ENCODE data around the gene FANK1.
"Not testable (repeated sequence)": the region's sequence is repeated elsewhere in the genome, so short reads cannot be mapped to it uniquely, and the experiment has no call there.

FANK1 gene

GRCh38 chr10:125916977-125917376 lies 20.6 kb downstream of the FANK1 start:
- H3K4me3 ChIP-seq (ENCODE audit: low read depth, low read length): no peak overlapping the region
- H3K9ac ChIP-seq (ENCODE audit: low read depth, low read length): no peak overlapping the region
- no peaks in the 10 kb centered on the region for H3K36me3 ChIP-seq (ENCODE audit: control insufficient read depth, insufficient read depth, low read length)
- H3K4me1 ChIP-seq (ENCODE audit: control insufficient read depth, insufficient read depth, low read length): peaks cover 3% of the 10 kb centered on the region
- H3K27me3 ChIP-seq (ENCODE audit: control insufficient read depth, insufficient read depth, low read length): no peaks in the 10 kb centered on the region
- peaks cover 3% of the 10 kb centered on the region for H3K9me3 ChIP-seq (ENCODE audit: control insufficient read depth, insufficient read depth, low read length)

- not testable (repeated sequence) for H3K4me3 ChIP-seq (ENCODE audit: low read depth, low read length); H3K9ac ChIP-seq (ENCODE audit: low read depth, low read length)
Observed at GRCh38 chr10:125917704-125918361, 21.5 kb downstream of the FANK1 start.

GRCh38 chr10:125921643-125922306 lies 25.4 kb downstream of the FANK1 start:
- H3K9me3 ChIP-seq (ENCODE audit: control insufficient read depth, insufficient read depth, low read length): not testable (repeated sequence)

More at GRCh38 chr10:125917704-125918361, 21.5 kb downstream of the FANK1 start:
- not testable (repeated sequence) for H3K27me3 ChIP-seq (ENCODE audit: control insufficient read depth, insufficient read depth, low read length); H3K36me3 ChIP-seq (ENCODE audit: control insufficient read depth, insufficient read depth, low read length); H3K4me1 ChIP-seq (ENCODE audit: control insufficient read depth, insufficient read depth, low read length); H3K9me3 ChIP-seq (ENCODE audit: control insufficient read depth, insufficient read depth, low read length)

GRCh38 chr10:125925262-125925834 lies 29.0 kb downstream of the FANK1 start:
- no peaks in the 10 kb centered on the region for H3K27me3 ChIP-seq (ENCODE audit: control insufficient read depth, insufficient read depth, low read length)

More at GRCh38 chr10:125921643-125922306, 25.4 kb downstream of the FANK1 start:
- H3K9ac ChIP-seq (ENCODE audit: low read depth, low read length); H3K4me3 ChIP-seq (ENCODE audit: low read depth, low read length); H3K36me3 ChIP-seq (ENCODE audit: control insufficient read depth, insufficient read depth, low read length); H3K27me3 ChIP-seq (ENCODE audit: control insufficient read depth, insufficient read depth, low read length); H3K4me1 ChIP-seq (ENCODE audit: control insufficient read depth, insufficient read depth, low read length): not testable (repeated sequence)

GRCh38 chr10:125926247-125926646 lies 29.9 kb downstream of the FANK1 start:
- Histone ChIP-seq H3K9me3 (ENCODE audit: control insufficient read depth, insufficient read depth, low read length) (no peaks in the 10 kb centered on the region), H3K27me3 (ENCODE audit: control insufficient read depth, insufficient read depth, low read length) (no peaks in the 10 kb centered on the region), H3K36me3 (ENCODE audit: control insufficient read depth, insufficient read depth, low read length) (no peaks in the 10 kb centered on the region), H3K4me1 (ENCODE audit: control insufficient read depth, insufficient read depth, low read length) (no peaks in the 10 kb centered on the region), H3K9ac (ENCODE audit: low read depth, low read length) (no peak overlapping the region), H3K4me3 (ENCODE audit: low read depth, low read length) (no peak overlapping the region)

More at GRCh38 chr10:125925262-125925834, 29.0 kb downstream of the FANK1 start:
- H3K4me1 ChIP-seq (ENCODE audit: control insufficient read depth, insufficient read depth, low read length): no peaks in the 10 kb centered on the region
- H3K36me3 ChIP-seq (ENCODE audit: control insufficient read depth, insufficient read depth, low read length): no peaks in the 10 kb centered on the region
- no peak overlapping the region for H3K4me3 ChIP-seq (ENCODE audit: low read depth, low read length)
- no peak overlapping the region for H3K9ac ChIP-seq (ENCODE audit: low read depth, low read length)
- no peaks in the 10 kb centered on the region for H3K9me3 ChIP-seq (ENCODE audit: control insufficient read depth, insufficient read depth, low read length)

GRCh38 chr10:125927265-125927664 lies 30.9 kb downstream of the FANK1 start:
- not testable (repeated sequence) for H3K27me3 ChIP-seq (ENCODE audit: control insufficient read depth, insufficient read depth, low read length); H3K9me3 ChIP-seq (ENCODE audit: control insufficient read depth, insufficient read depth, low read length); H3K9ac ChIP-seq (ENCODE audit: low read depth, low read length); H3K36me3 ChIP-seq (ENCODE audit: control insufficient read depth, insufficient read depth, low read length); H3K4me3 ChIP-seq (ENCODE audit: low read depth, low read length); H3K4me1 ChIP-seq (ENCODE audit: control insufficient read depth, insufficient read depth, low read length)

GRCh38 chr10:125928928-125929585 lies 32.7 kb downstream of the FANK1 start:
- H3K27me3 ChIP-seq (ENCODE audit: control insufficient read depth, insufficient read depth, low read length): no peaks in the 10 kb centered on the region
- no peak overlapping the region for H3K9ac ChIP-seq (ENCODE audit: low read depth, low read length)
- H3K4me1 ChIP-seq (ENCODE audit: control insufficient read depth, insufficient read depth, low read length): no peaks in the 10 kb centered on the region
- H3K4me3 ChIP-seq (ENCODE audit: low read depth, low read length): no peak overlapping the region
- H3K9me3 ChIP-seq (ENCODE audit: control insufficient read depth, insufficient read depth, low read length): no peaks in the 10 kb centered on the region
- H3K36me3 ChIP-seq (ENCODE audit: control insufficient read depth, insufficient read depth, low read length): no peaks in the 10 kb centered on the region

- no peaks in the 10 kb centered on the region for H3K36me3 ChIP-seq (ENCODE audit: control insufficient read depth, insufficient read depth, low read length)
Observed at GRCh38 chr10:125929618-125930017, 33.3 kb downstream of the FANK1 start.

GRCh38 chr10:125933693-125934092 lies 37.3 kb downstream of the FANK1 start:
- H3K4me1 ChIP-seq (ENCODE audit: control insufficient read depth, insufficient read depth, low read length): no peaks in the 10 kb centered on the region

More at GRCh38 chr10:125929618-125930017, 33.3 kb downstream of the FANK1 start:
- Histone ChIP-seq H3K9ac (ENCODE audit: low read depth, low read length) (no peak overlapping the region), H3K4me3 (ENCODE audit: low read depth, low read length) (no peak overlapping the region), H3K4me1 (ENCODE audit: control insufficient read depth, insufficient read depth, low read length) (no peaks in the 10 kb centered on the region), H3K27me3 (ENCODE audit: control insufficient read depth, insufficient read depth, low read length) (no peaks in the 10 kb centered on the region), H3K9me3 (ENCODE audit: control insufficient read depth, insufficient read depth, low read length) (no peaks in the 10 kb centered on the region)

GRCh38 chr10:125936331-125936730 lies 40.0 kb downstream of the FANK1 start:
- Histone ChIP-seq H3K9me3 (ENCODE audit: control insufficient read depth, insufficient read depth, low read length) (no peaks in the 10 kb centered on the region), H3K4me3 (ENCODE audit: low read depth, low read length) (no peak overlapping the region), H3K27me3 (ENCODE audit: control insufficient read depth, insufficient read depth, low read length) (no peaks in the 10 kb centered on the region), H3K4me1 (ENCODE audit: control insufficient read depth, insufficient read depth, low read length) (no peaks in the 10 kb centered on the region), H3K36me3 (ENCODE audit: control insufficient read depth, insufficient read depth, low read length) (no peaks in the 10 kb centered on the region), H3K9ac (ENCODE audit: low read depth, low read length) (no peak overlapping the region)

More at GRCh38 chr10:125933693-125934092, 37.3 kb downstream of the FANK1 start:
- H3K9ac ChIP-seq (ENCODE audit: low read depth, low read length): no peak overlapping the region
- H3K9me3 ChIP-seq (ENCODE audit: control insufficient read depth, insufficient read depth, low read length): no peaks in the 10 kb centered on the region
- no peaks in the 10 kb centered on the region for H3K27me3 ChIP-seq (ENCODE audit: control insufficient read depth, insufficient read depth, low read length)
- no peak overlapping the region for H3K4me3 ChIP-seq (ENCODE audit: low read depth, low read length)
- no peaks in the 10 kb centered on the region for H3K36me3 ChIP-seq (ENCODE audit: control insufficient read depth, insufficient read depth, low read length)

- Histone ChIP-seq H3K27me3 (ENCODE audit: control insufficient read depth, insufficient read depth, low read length) (no peaks in the 10 kb centered on the region), H3K9ac (ENCODE audit: low read depth, low read length) (no peak overlapping the region), H3K4me1 (ENCODE audit: control insufficient read depth, insufficient read depth, low read length) (no peaks in the 10 kb centered on the region), H3K36me3 (ENCODE audit: control insufficient read depth, insufficient read depth, low read length) (no peaks in the 10 kb centered on the region), H3K4me3 (ENCODE audit: low read depth, low read length) (no peak overlapping the region), H3K9me3 (ENCODE audit: control insufficient read depth, insufficient read depth, low read length) (peaks cover 2% of the 10 kb centered on the region)
Observed at GRCh38 chr10:125940515-125940914, 44.2 kb downstream of the FANK1 start.
